HCT116 (cell line): ENCODE data around the gene TAF3. TPM values are rescaled to one million over a fixed set of nuclear protein-coding genes. Genes with fewer than 3 reads are reported as not detected.

Experiments used
- ATAC-seq: fragments of 200-7000 bp; cut with Tn5 transposase; 2 replicates; pipeline ENCODE4 v1.9.1; 2020; ENCODE audit warnings: mild to moderate bottlenecking, moderate library complexity
- BruUV-seq: library from RNA; stranded (reverse); fragments of 400-500 nt; replicated peaks from 2 replicates; lab custom pipeline; 2021; lab: Mats Ljungman, UMichigan
- CTCF ChIA-PET: fragments of 300-600 bp; sonication (Branson Sonifier 250); formaldehyde crosslinking; loops from one replicate; lab custom pipeline; 2021; ENCODE audit warnings: antibody characterized with exemption; lab: Charles Lee
- POLR2A ChIA-PET: fragments of 300-600, 350-600 bp; sonication (Branson Sonifier 250); formaldehyde crosslinking; loops from one replicate; lab custom pipeline; 2021; ENCODE audit warnings: antibody characterized with exemption; lab: Charles Lee
- RAD21 ChIA-PET, 2 experiments: fragments of 300-600 bp; sonication (Branson Sonifier 250); formaldehyde crosslinking; loops; one replicate each; lab custom pipeline; 2023; ENCODE audit warnings: low total read pairs in 2 of 2; ENCODE audit not compliant: uncharacterized antibody in 2 of 2, unreplicated experiment in 2 of 2, low non-redundant PET in 1 of 2; lab: Charles Lee
- DNase-seq: peaks from one replicate; pipeline ENCODE4 v3.0.0-alpha.2; 2010; ENCODE audit warnings: low read depth, low spot score
- H2AFZ ChIP-seq: fragments of 200-600 bp; shearing (Covaris generic), sonication (generic); 2 replicates; pipeline ENCODE4 v1.6.1; 2017; ENCODE audit warnings: low read depth, mixed run types, mixed read lengths, antibody characterized with exemption, low read length; ENCODE audit not compliant: poor library complexity, severe bottlenecking
- H3K27ac ChIP-seq: 2 replicates; pipeline ENCODE4 v1.5.1; 2012; ENCODE audit warnings: low read depth, low read length
- H3K27me3 ChIP-seq: fragments of 200-600 bp; sonication (generic); 2 replicates; pipeline ENCODE4 v1.6.1; 2016; ENCODE audit warnings: mixed run types, low read length, mixed read lengths; ENCODE audit not compliant: insufficient read depth
- H3K36me3 ChIP-seq, 2 experiments: fragments of 200-500 bp in 1 of 2; fragments of 200-600 bp in 1 of 2; sonication (Bioruptor generic) in 1 of 2; sonication (generic) in 1 of 2; 2 replicates each; pipeline versions ENCODE4 v1.5.1 to v1.6.1; 2014 to 2016; ENCODE audit warnings: low read length in 2 of 2, inconsistent platforms in 1 of 2, mixed read lengths in 1 of 2, mixed run types in 1 of 2; ENCODE audit not compliant: insufficient read depth in 2 of 2, control insufficient read depth in 1 of 2
- H3K4me1 ChIP-seq, 2 experiments: fragments of 200-600 bp in 1 of 2; sonication (generic) in 1 of 2; 2 replicates each; pipeline versions ENCODE4 v1.5.1 to v1.6.1; 2012 to 2017; ENCODE audit warnings: low read length in 2 of 2, inconsistent platforms in 1 of 2, mild to moderate bottlenecking in 1 of 2, mixed read lengths in 1 of 2, mixed run types in 1 of 2, moderate library complexity in 1 of 2; ENCODE audit not compliant: insufficient read depth in 2 of 2, control insufficient read depth in 1 of 2
- H3K4me2 ChIP-seq: fragments of 200-600 bp; sonication (generic); 2 replicates; pipeline ENCODE4 v1.6.1; 2017; ENCODE audit warnings: mixed run types, low read length, mixed read lengths
- H3K4me3 ChIP-seq, 2 experiments: fragments of 200-600 bp in 1 of 2; sonication (generic) in 1 of 2; replicated peaks in 1 of 2; 2 replicates each; pipeline ENCODE4 v1.5.1; 2011 to 2016; ENCODE audit warnings: low read length in 2 of 2, control low read depth in 1 of 2, low read depth in 1 of 2, mild to moderate bottlenecking in 1 of 2, mixed read lengths in 1 of 2, mixed run types in 1 of 2
- H3K79me2 ChIP-seq: fragments of 200-600 bp; sonication (generic); 2 replicates; pipeline ENCODE4 v1.6.1; 2017; ENCODE audit warnings: mild to moderate bottlenecking, mixed run types, low read length, moderate library complexity, mixed read lengths; ENCODE audit not compliant: insufficient read depth
- H3K9ac ChIP-seq: fragments of 200-600 bp; sonication (generic); 2 replicates; pipeline ENCODE4 v1.6.1; 2016; ENCODE audit warnings: low read length, mixed read lengths
- H3K9me2 ChIP-seq: fragments of 200-600 bp; sonication (generic), shearing (Covaris generic); 2 replicates; pipeline ENCODE4 v1.6.1; 2017; ENCODE audit warnings: mixed run types, mild to moderate bottlenecking, moderate library complexity; ENCODE audit not compliant: insufficient read depth
- H3K9me3 ChIP-seq, 2 experiments: fragments of 200-500 bp in 1 of 2; fragments of 200-600 bp in 1 of 2; sonication (Bioruptor generic) in 1 of 2; sonication (generic) in 1 of 2; 2 replicates each; pipeline ENCODE4 v1.6.1; 2014 to 2017; ENCODE audit warnings: low read length in 2 of 2, mixed read lengths in 2 of 2, inconsistent platforms in 1 of 2, low read depth in 1 of 2, mild to moderate bottlenecking in 1 of 2, mixed run types in 1 of 2, moderate library complexity in 1 of 2; ENCODE audit not compliant: control insufficient read depth in 1 of 2, insufficient read depth in 1 of 2
- H4K20me1 ChIP-seq: fragments of 200-600 bp; sonication (generic), shearing (Covaris generic); 2 replicates; pipeline ENCODE4 v1.6.1; 2017; ENCODE audit warnings: mixed run types, mild to moderate bottlenecking, moderate library complexity; ENCODE audit not compliant: insufficient read depth
- ATF3 ChIP-seq: IDR thresholded peaks from 2 replicates; pipeline ENCODE4 v1.6.1; 2012
- CEBPB ChIP-seq: IDR thresholded peaks from 2 replicates; pipeline ENCODE4 v1.6.1; 2012; ENCODE audit warnings: low read depth
- CTCF ChIP-seq, 3 experiments: fragments of 200-600 bp in 1 of 3; sonication (generic) in 1 of 3; IDR thresholded peaks in 2 of 3; conservative IDR thresholded peaks in 1 of 3; 2 replicates each; pipeline ENCODE4 v1.5.1; 2012 to 2017; ENCODE audit warnings: low read depth in 2 of 3, low read length in 2 of 3, antibody characterized with exemption in 1 of 3, borderline replicate concordance in 1 of 3, control low read depth in 1 of 3, mild to moderate bottlenecking in 1 of 3, mixed read lengths in 1 of 3, mixed run types in 1 of 3, moderate library complexity in 1 of 3; ENCODE audit not compliant: insufficient read depth in 1 of 3
- ELF1 ChIP-seq: IDR thresholded peaks from 2 replicates; pipeline ENCODE4 v1.6.1; 2012; ENCODE audit warnings: low read depth, borderline replicate concordance
- FOSL1 ChIP-seq: IDR thresholded peaks from 2 replicates; pipeline ENCODE4 v1.6.1; 2012; ENCODE audit warnings: low read depth
- POLR2A ChIP-seq: IDR thresholded peaks from 2 replicates; pipeline ENCODE4 v1.7.0; 2011; ENCODE audit warnings: borderline replicate concordance; ENCODE audit not compliant: insufficient read depth, insufficient read length; ENCODE audit errors: extremely low read depth
- RAD21 ChIP-seq: IDR thresholded peaks from 2 replicates; pipeline ENCODE4 v1.6.1; 2012; ENCODE audit warnings: low read depth, mild to moderate bottlenecking
- SIN3A ChIP-seq: IDR thresholded peaks from 2 replicates; pipeline ENCODE4 v1.6.1; 2012; ENCODE audit warnings: low read depth
- SP1 ChIP-seq: IDR thresholded peaks from 2 replicates; pipeline ENCODE4 v1.6.1; 2012; ENCODE audit warnings: low read depth
- SRF ChIP-seq: IDR thresholded peaks from 2 replicates; pipeline ENCODE4 v1.6.1; 2012; ENCODE audit warnings: low read depth
- ZFX ChIP-seq: fragments of 450-650 bp; IDR thresholded peaks from 2 replicates; pipeline ENCODE4 v1.6.1; 2017
- intact Hi-C: fragments of 100-400 bp; cut with micrococcal nuclease; formaldehyde crosslinking; loops from 2 replicates; pipeline ENCODE4 v1.10.0; 2022
- total RNA-seq: library from RNA; stranded (reverse); gene quantifications from one replicate; pipeline ENCODE4 v1.2.1, GENCODE V29; 2021; ENCODE audit not compliant: unreplicated experiment
- TF ChIP-seq, protein P1 (sequence below): IDR thresholded peaks from 2 replicates; pipeline ENCODE4 v1.6.1; 2011; ENCODE audit warnings: mild to moderate bottlenecking, low read length, moderate library complexity; ENCODE audit not compliant: insufficient replicate concordance; ENCODE audit errors: extremely low read depth

TAF3 gene
- total RNA-seq, 1 experiment from 2014 or later: 8.0 TPM

DNA sequence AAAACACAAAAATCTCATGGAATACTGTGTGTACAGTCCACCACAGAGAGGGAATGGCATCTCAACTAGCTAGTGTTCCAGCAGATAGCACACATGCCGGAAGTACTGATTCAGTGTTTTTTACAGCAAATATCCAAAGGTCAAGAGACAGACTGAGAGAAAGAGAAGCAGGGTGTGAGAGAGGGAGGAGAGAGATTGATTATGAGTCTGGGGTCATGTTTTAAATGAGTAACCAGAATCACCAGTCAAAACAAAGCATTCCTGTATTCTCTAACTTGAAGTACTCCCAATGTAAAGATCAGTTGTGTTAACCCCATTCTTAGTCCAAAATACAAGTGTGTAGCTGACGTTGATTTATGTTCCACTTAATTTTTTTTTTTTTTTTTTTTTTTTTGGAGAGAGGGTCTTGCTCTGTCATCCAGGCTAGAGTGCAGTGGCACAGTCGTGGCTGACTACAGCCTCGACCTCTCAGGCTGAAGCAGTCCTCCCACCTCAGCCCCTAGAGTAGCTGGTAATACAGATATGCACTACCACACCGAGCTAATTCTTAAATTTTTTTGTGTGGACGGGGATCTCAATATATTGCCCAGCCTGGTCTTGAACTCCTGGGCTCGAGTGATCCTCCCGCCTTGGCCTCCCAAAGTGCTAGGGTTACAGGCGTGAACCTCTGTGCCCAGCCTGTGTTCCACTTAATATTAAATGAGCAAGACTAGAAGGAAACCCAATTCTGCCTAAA, 114.2 kb downstream of the TAF3 start:
- H3K4me3 ChIP-seq: no peak overlapping the region
- ChIA-PET RAD21 (no interaction called here), CTCF (no interaction called here), POLR2A (interaction anchor here (0.6 kb wide), 1 partner anchor 443 kb away, joined by 3 read pairs; no protein-coding TSS in a partner anchor)
- no peak for ATAC-seq
- H3K4me2 ChIP-seq: no peak overlapping the region
- no peaks in the 10 kb centered on the region for H4K20me1 ChIP-seq
- H3K4me1 ChIP-seq: no peaks in the 10 kb centered on the region
- TF ChIP-seq RAD21 (no peak), ZFX (no peak), FOSL1 (no peak), POLR2A (no peak), SIN3A (no peak), CEBPB (no peak), SRF (no peak), CTCF (IDR thresholded peaks at IDR 0.05 in 2 of 3, conservative IDR thresholded peaks at IDR 0.05 in 1 of 3; ENCODE audit: borderline replicate concordance in 1 of 3, insufficient read depth in 1 of 3, low read depth in 2 of 3, low read length in 2 of 3) (no peak), SP1 (no peak), ELF1 (no peak), ATF3 (no peak)
- TF ChIP-seq, protein P1, sequence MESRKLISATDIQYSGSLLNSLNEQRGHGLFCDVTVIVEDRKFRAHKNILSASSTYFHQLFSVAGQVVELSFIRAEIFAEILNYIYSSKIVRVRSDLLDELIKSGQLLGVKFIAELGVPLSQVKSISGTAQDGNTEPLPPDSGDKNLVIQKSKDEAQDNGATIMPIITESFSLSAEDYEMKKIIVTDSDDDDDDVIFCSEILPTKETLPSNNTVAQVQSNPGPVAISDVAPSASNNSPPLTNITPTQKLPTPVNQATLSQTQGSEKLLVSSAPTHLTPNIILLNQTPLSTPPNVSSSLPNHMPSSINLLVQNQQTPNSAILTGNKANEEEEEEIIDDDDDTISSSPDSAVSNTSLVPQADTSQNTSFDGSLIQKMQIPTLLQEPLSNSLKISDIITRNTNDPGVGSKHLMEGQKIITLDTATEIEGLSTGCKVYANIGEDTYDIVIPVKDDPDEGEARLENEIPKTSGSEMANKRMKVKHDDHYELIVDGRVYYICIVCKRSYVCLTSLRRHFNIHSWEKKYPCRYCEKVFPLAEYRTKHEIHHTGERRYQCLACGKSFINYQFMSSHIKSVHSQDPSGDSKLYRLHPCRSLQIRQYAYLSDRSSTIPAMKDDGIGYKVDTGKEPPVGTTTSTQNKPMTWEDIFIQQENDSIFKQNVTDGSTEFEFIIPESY: no peak
- no peak overlapping the region for H3K27ac ChIP-seq
- H2AFZ ChIP-seq: no peak overlapping the region
- H3K79me2 ChIP-seq: no peaks in the 10 kb centered on the region
- no peaks in the 10 kb centered on the region for H3K9me2 ChIP-seq
- intact Hi-C loops: no loop called here
- H3K9me3 ChIP-seq: no peaks in the 10 kb centered on the region
- no peaks in the 10 kb centered on the region for H3K36me3 ChIP-seq
- no peak overlapping the region for H3K9ac ChIP-seq
- DNase-seq: no peak
- no peaks in the 10 kb centered on the region for H3K27me3 ChIP-seq
- BruUV-seq: no TSS peak
